Measurements from ENCODE around the gene OAS2. TPM values are rescaled to one million over a fixed set of nuclear protein-coding genes. Genes with fewer than 3 reads are reported as not detected.
A peak's percentile ranks its signal among the peaks of the same experiment; 100 is the strongest.

Gene OAS2
- total RNA-seq = 5.0 TPM
- long read RNA-seq, full-length matches to known transcripts = 3 of 4 reads
- long read RNA-seq, partial matches to known transcripts = 0 of 4 reads
- long read RNA-seq, other reads (novel, unspliced or antisense) = 1 of 4 reads

- peak; percentile 71 for DNase-seq (ENCODE audit: missing footprints)
- peak; percentile 94 for ATAC-seq
- intact Hi-C loops (cut with DNase I) = loop anchor here (5.0 kb wide), 1 partner anchor 41 kb away; the partner anchor contains the start of gene OAS3
These were observed at the start of gene OAS2 for GRCh38 chr12:112978163-112979040. OAS2 (plus strand) TSS chr12:112978519; CDS start chr12:112978609, 90 bp downstream.

GRCh38 chr12:112928978-112929377 is 49.3 kb upstream of the OAS2 start:
- ATAC-seq (no peak), DNase-seq (ENCODE audit: missing footprints) (no peak)
- intact Hi-C loops (cut with DNase I) = no loop called here

GRCh38 chr12:112929715-112930114 is 48.6 kb upstream of the OAS2 start:
- no peak for DNase-seq (ENCODE audit: missing footprints)
- intact Hi-C loops (cut with DNase I) = no loop called here
- ATAC-seq = no peak

- no peak for DNase-seq (ENCODE audit: missing footprints)
- ATAC-seq = no peak
- intact Hi-C loops (cut with DNase I) = no loop called here
These were observed 48.0 kb upstream of the OAS2 start for GRCh38 chr12:112930350-112930749.

GRCh38 chr12:112932485-112933128 is 45.7 kb upstream of the OAS2 start:
- ATAC-seq = no peak
- DNase-seq (ENCODE audit: missing footprints) = no peak
- intact Hi-C loops (cut with DNase I) = no loop called here

GRCh38 chr12:112933129-112933505 is 45.2 kb upstream of the OAS2 start:
- DNase-seq (ENCODE audit: missing footprints) (no peak), ATAC-seq (no peak)
- intact Hi-C loops (cut with DNase I) = no loop called here

GRCh38 chr12:112936264-112936663 is 42.1 kb upstream of the OAS2 start:
- DNase-seq (ENCODE audit: missing footprints) (no peak), ATAC-seq (no peak)
- intact Hi-C loops (cut with DNase I) = loop anchor here (5.0 kb wide), 2 partner anchors 34 to 41 kb away; partner anchors contain the start of gene OAS2

- intact Hi-C loops (cut with DNase I) = loop anchor here (5.0 kb wide), 2 partner anchors 35 to 40 kb away; partner anchors contain the start of gene OAS2
- DNase-seq (ENCODE audit: missing footprints) (no peak), ATAC-seq (no peak)
These were observed 41.4 kb upstream of the OAS2 start for GRCh38 chr12:112936927-112937326.

- intact Hi-C loops (cut with DNase I) = loop anchor here (5.0 kb wide), 2 partner anchors 36 to 39 kb away; partner anchors contain the start of gene OAS2
- DNase-seq (ENCODE audit: missing footprints) = peak; percentile 93
- peak; percentile 95 for ATAC-seq
These were observed 40.3 kb upstream of the OAS2 start, which contains the start of gene OAS3 for GRCh38 chr12:112937741-112938719. OAS3 (plus strand) TSS chr12:112938474; CDS start chr12:112938531, 57 bp downstream.

GRCh38 chr12:112938751-112939150 is 39.6 kb upstream of the OAS2 start:
- DNase-seq (ENCODE audit: missing footprints) (no peak), ATAC-seq (no peak)
- intact Hi-C loops (cut with DNase I) = loop anchor here (5.0 kb wide), 2 partner anchors 36 to 39 kb away; partner anchors contain the start of gene OAS2

GRCh38 chr12:112939761-112940381 is 38.4 kb upstream of the OAS2 start:
- no peak for ATAC-seq
- no peak for DNase-seq (ENCODE audit: missing footprints)
- intact Hi-C loops (cut with DNase I) = loop anchor here (5.0 kb wide), 2 partner anchors 37 to 38 kb away; partner anchors contain the start of gene OAS2

GRCh38 chr12:112941528-112942335 is 36.6 kb upstream of the OAS2 start:
- intact Hi-C loops (cut with DNase I) = no loop called here
- ATAC-seq = no peak
- DNase-seq (ENCODE audit: missing footprints) = no peak

- DNase-seq (ENCODE audit: missing footprints) (no peak), ATAC-seq (no peak)
- intact Hi-C loops (cut with DNase I) = no loop called here
These were observed 35.7 kb upstream of the OAS2 start for GRCh38 chr12:112942572-112942971.

- DNase-seq (ENCODE audit: missing footprints) (no peak), ATAC-seq (no peak)
- intact Hi-C loops (cut with DNase I) = no loop called here
These were observed 34.2 kb upstream of the OAS2 start for GRCh38 chr12:112944024-112944690.

- no peak for DNase-seq (ENCODE audit: missing footprints)
- intact Hi-C loops (cut with DNase I) = no loop called here
- no peak for ATAC-seq
These were observed 32.8 kb upstream of the OAS2 start for GRCh38 chr12:112945515-112945914.

- ATAC-seq (no peak), DNase-seq (ENCODE audit: missing footprints) (no peak)
- intact Hi-C loops (cut with DNase I) = no loop called here
These were observed 31.9 kb upstream of the OAS2 start for GRCh38 chr12:112946236-112947000.
